H1 (cell line): ENCODE results near the gene CAMSAP3. TPM values are rescaled to one million over a fixed set of nuclear protein-coding genes. Genes with fewer than 3 reads are reported as not detected.

Experiments
- BCL11A ChIP-seq, 2 experiments: IDR thresholded peaks; one replicate each; pipeline ENCODE4 v1.6.1; 2011; ENCODE audit warnings: low read depth in 2 of 2, low read length in 2 of 2, mild to moderate bottlenecking in 2 of 2
- CBX5 ChIP-seq: fragments of 300-800, 300-1000 bp; sonication (generic); IDR thresholded peaks from 2 replicates; pipeline ENCODE4 v1.7.1; 2016; ENCODE audit warnings: antibody characterized with exemption, low read length, low read depth
- CEBPB ChIP-seq: IDR thresholded peaks from 2 replicates; pipeline ENCODE4 v1.6.1; 2012; ENCODE audit warnings: low read depth, low read length
- EP300 ChIP-seq, 2 experiments: IDR thresholded peaks; 1 replicate in 1 of 2; 2 replicates in 1 of 2; pipeline ENCODE4 v1.6.1; 2011 to 2012; ENCODE audit warnings: low read depth in 2 of 2, low read length in 2 of 2, mild to moderate bottlenecking in 2 of 2, borderline replicate concordance in 1 of 2, inconsistent platforms in 1 of 2, moderate library complexity in 1 of 2
- KDM1A ChIP-seq: fragments of 200-600, 300-600 bp; sonication (generic); IDR thresholded peaks from 2 replicates; pipeline ENCODE4 v1.7.1; 2016; ENCODE audit warnings: mild to moderate bottlenecking, low read length, borderline replicate concordance
- KDM4A ChIP-seq: IDR thresholded peaks from one replicate; pipeline ENCODE4 v1.7.1; 2012; ENCODE audit warnings: low read depth, mild to moderate bottlenecking, moderate library complexity, low read length, inconsistent platforms; ENCODE audit not compliant: severe bottlenecking
- MAFK ChIP-seq: IDR thresholded peaks from 2 replicates; pipeline ENCODE4 v1.6.1; 2012; ENCODE audit warnings: low read depth, mild to moderate bottlenecking, improper control_type of control experiment, low read length
- NRF1 ChIP-seq: IDR thresholded peaks from 2 replicates; pipeline ENCODE4 v1.6.1; 2011; ENCODE audit warnings: mild to moderate bottlenecking, low read depth, low read length, improper control_type of control experiment
- PHF8 ChIP-seq: fragments of 200-600 bp; sonication (generic); conservative IDR thresholded peaks from 2 replicates; pipeline ENCODE4 v1.7.1; 2012; ENCODE audit warnings: low read depth, mild to moderate bottlenecking, inconsistent platforms, low read length, moderate library complexity
- POLR2A ChIP-seq, 2 experiments: IDR thresholded peaks; 1 replicate in 1 of 2; 2 replicates in 1 of 2; pipeline ENCODE4 v1.6.1; 2011; ENCODE audit warnings: low read depth in 2 of 2, low read length in 2 of 2, mild to moderate bottlenecking in 2 of 2; ENCODE audit errors: control extremely low read depth in 1 of 2
- POLR2AphosphoS5 ChIP-seq: IDR thresholded peaks from 2 replicates; pipeline ENCODE4 v1.6.1; 2011; ENCODE audit warnings: low read depth, low read length
- POU5F1 ChIP-seq: IDR thresholded peaks from 2 replicates; pipeline ENCODE4 v1.6.1; 2011; ENCODE audit warnings: low read depth, mild to moderate bottlenecking, low read length, moderate library complexity
- RAD21 ChIP-seq, 2 experiments: IDR thresholded peaks in 1 of 2; conservative IDR thresholded peaks in 1 of 2; 2 replicates each; pipeline ENCODE4 v1.6.1; 2011; ENCODE audit warnings: low read depth in 2 of 2, low read length in 2 of 2, improper control_type of control experiment in 1 of 2, inconsistent platforms in 1 of 2, mild to moderate bottlenecking in 1 of 2, moderate library complexity in 1 of 2
- RBBP5 ChIP-seq: IDR thresholded peaks from 2 replicates; pipeline ENCODE4 v1.7.1; 2012; ENCODE audit warnings: low read depth, mild to moderate bottlenecking, inconsistent platforms, low read length, moderate library complexity, borderline replicate concordance
- SAP30 ChIP-seq: fragments of 300-600 bp; sonication (generic); IDR thresholded peaks from 2 replicates; pipeline ENCODE4 v1.7.1; 2012; ENCODE audit warnings: low read length, moderate library complexity, mild to moderate bottlenecking, inconsistent platforms; ENCODE audit not compliant: insufficient read depth, insufficient replicate concordance
- SIN3A ChIP-seq, 2 experiments: IDR thresholded peaks in 1 of 2; conservative IDR thresholded peaks in 1 of 2; 2 replicates each; pipeline ENCODE4 v1.6.1; 2011 to 2012; ENCODE audit warnings: low read length in 2 of 2, improper control_type of control experiment in 1 of 2, low read depth in 1 of 2, mild to moderate bottlenecking in 1 of 2
- SP1 ChIP-seq: IDR thresholded peaks from 2 replicates; pipeline ENCODE4 v1.6.1; 2011; ENCODE audit warnings: low read depth, low read length
- SP4 ChIP-seq: IDR thresholded peaks from 2 replicates; pipeline ENCODE4 v1.6.1; 2012; ENCODE audit warnings: low read length, inconsistent platforms
- SRF ChIP-seq: IDR thresholded peaks from 2 replicates; pipeline ENCODE4 v1.6.1; 2011; ENCODE audit warnings: mild to moderate bottlenecking, low read depth, low read length, moderate library complexity
- TAF1 ChIP-seq: IDR thresholded peaks from 2 replicates; pipeline ENCODE4 v1.6.1; 2011; ENCODE audit warnings: mild to moderate bottlenecking, low read depth, low read length
- TBP ChIP-seq: IDR thresholded peaks from 2 replicates; pipeline ENCODE4 v1.6.1; 2011; ENCODE audit warnings: low read depth, low read length, improper control_type of control experiment
- YY1 ChIP-seq: IDR thresholded peaks from 2 replicates; pipeline ENCODE4 v1.6.1; 2011; ENCODE audit warnings: low read depth, mild to moderate bottlenecking, low read length
- polyA plus RNA-seq, 7 experiments: library from polyadenylated mRNA; depleted of rRNA in 3 of 7; stranded (reverse) in 5 of 7; unstranded in 2 of 7; fragments of >200 nt in 5 of 7; fragments of 200-250 nt in 2 of 7; gene quantifications; 1 replicate in 5 of 7; 2 replicates in 1 of 7; 4 replicates in 1 of 7; pipeline versions ENCODE4 v1.2.1 to v1.2.3, GENCODE V29; 2011 to 2013; ENCODE audit warnings: missing spikeins in 2 of 7, mixed read lengths in 2 of 7
- total RNA-seq: library from RNA; stranded (reverse); fragmentation: NEBNext Ultra II Directional; extraction: Animal tissue kit (Norgen Biotek cat#: 25700); gene quantifications from 2 replicates; pipeline ENCODE4 v1.2.1, GENCODE V29; 2021
- TF ChIP-seq, protein P1 (sequence below): IDR thresholded peaks from 2 replicates; pipeline ENCODE4 v1.6.1; 2011; ENCODE audit warnings: low read length, improper control_type of control experiment
- TF ChIP-seq, protein P2 (sequence below): IDR thresholded peaks from 2 replicates; pipeline ENCODE4 v1.6.1; 2012; ENCODE audit warnings: inconsistent platforms

The CAMSAP3 gene
- total and polyA plus RNA-seq, 2 of the 8 experiments (the other 6 are each of a cell fraction or from before 2014, with no cell fraction given): 11.4 to 30.4 TPM

DNA sequence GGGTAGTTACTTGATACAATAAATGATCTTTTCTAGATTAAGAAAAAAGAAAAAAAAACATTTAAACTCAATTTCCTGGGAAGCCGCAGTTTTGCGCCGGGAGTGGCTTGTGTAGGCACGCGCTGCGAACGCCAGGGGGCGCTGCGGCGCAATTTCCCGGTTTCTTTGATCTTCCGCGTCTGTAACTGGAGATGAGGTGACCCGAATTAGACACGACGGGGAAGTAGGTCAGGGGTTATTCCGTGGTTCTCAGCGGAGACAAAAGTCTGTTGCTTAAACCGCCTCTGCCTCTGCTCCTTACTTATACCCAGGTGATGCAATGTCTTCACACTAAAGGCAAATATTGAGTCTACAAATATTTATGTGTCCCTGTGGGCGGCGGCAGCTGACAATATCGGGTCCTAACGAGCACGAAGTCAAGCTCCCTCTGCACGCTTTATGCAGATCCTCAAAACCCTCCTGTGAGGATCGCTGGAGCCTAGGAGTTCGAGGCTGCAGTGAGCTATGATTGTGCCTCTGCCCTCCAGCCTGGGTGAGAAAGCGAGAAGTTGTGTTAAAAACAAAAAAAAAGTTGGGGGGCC, 56.5 kb downstream of the CAMSAP3 start (continued):
- no peak for TF ChIP-seq KDM4A
- TF ChIP-seq TAF1: no peak
- TF ChIP-seq, protein P1, sequence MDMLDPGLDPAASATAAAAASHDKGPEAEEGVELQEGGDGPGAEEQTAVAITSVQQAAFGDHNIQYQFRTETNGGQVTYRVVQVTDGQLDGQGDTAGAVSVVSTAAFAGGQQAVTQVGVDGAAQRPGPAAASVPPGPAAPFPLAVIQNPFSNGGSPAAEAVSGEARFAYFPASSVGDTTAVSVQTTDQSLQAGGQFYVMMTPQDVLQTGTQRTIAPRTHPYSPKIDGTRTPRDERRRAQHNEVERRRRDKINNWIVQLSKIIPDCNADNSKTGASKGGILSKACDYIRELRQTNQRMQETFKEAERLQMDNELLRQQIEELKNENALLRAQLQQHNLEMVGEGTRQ: no peak
- TF ChIP-seq SP1: peak; percentile 77
- TF ChIP-seq TBP: no peak
- TF ChIP-seq EP300 (IDR thresholded peaks at IDR 0.05; ENCODE audit: borderline replicate concordance in 1 of 2, low read depth in 2 of 2, low read length in 2 of 2): no peak
- no peak for TF ChIP-seq BCL11A (IDR thresholded peaks at IDR 0.05; ENCODE audit: low read depth in 2 of 2, low read length in 2 of 2)
- peak; percentile 64; the same call in 1 of the 2 replicates for TF ChIP-seq RBBP5
- TF ChIP-seq POLR2A (IDR thresholded peaks at IDR 0.05; ENCODE audit: control extremely low read depth in 1 of 2, low read depth in 2 of 2, low read length in 2 of 2): no peak
- TF ChIP-seq KDM1A: no peak
- TF ChIP-seq MAFK: no peak
- TF ChIP-seq, protein P2, sequence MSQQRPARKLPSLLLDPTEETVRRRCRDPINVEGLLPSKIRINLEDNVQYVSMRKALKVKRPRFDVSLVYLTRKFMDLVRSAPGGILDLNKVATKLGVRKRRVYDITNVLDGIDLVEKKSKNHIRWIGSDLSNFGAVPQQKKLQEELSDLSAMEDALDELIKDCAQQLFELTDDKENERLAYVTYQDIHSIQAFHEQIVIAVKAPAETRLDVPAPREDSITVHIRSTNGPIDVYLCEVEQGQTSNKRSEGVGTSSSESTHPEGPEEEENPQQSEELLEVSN: no peak
- TF ChIP-seq CBX5: no peak
- no peak for TF ChIP-seq SAP30
- peak; percentile 58 to 59 for TF ChIP-seq RAD21 (IDR thresholded peaks at IDR 0.05 in 1 of 2, conservative IDR thresholded peaks at IDR 0.05 in 1 of 2; ENCODE audit: low read depth in 2 of 2, low read length in 2 of 2)
- TF ChIP-seq SRF: no peak
- TF ChIP-seq SP4: no peak
- no peak for TF ChIP-seq SIN3A (conservative IDR thresholded peaks at IDR 0.05 in 1 of 2, IDR thresholded peaks at IDR 0.05 in 1 of 2; ENCODE audit: low read depth in 1 of 2, low read length in 2 of 2)
- peak; percentile 78 for TF ChIP-seq CEBPB
- TF ChIP-seq POLR2AphosphoS5: peak; percentile 21; the same call in 1 of the 2 replicates
- no peak for TF ChIP-seq PHF8
- no peak for TF ChIP-seq POU5F1
- 0 out of 2 replicates have a peak, but pooled peaks have one; percentile 5 for TF ChIP-seq YY1
- TF ChIP-seq NRF1: no peak
